CD4-positive, alpha-beta T cell (primary cell): Measurements from ENCODE around the gene SLC37A3. TPM values are rescaled to one million over a fixed set of nuclear protein-coding genes. Genes with fewer than 3 reads are reported as not detected.

ENCODE experiments used
- ATAC-seq: fragments of 200-7000 bp; cut with Tn5 transposase; one replicate; pipeline ENCODE4 v1.10.0; 2022; ENCODE audit warnings: mild to moderate bottlenecking; ENCODE audit not compliant: poor library complexity
- CTCF ChIA-PET: fragments of 350-600 bp; sonication (Branson Sonifier 250); formaldehyde crosslinking; loops from one replicate; lab custom pipeline; 2021; ENCODE audit warnings: antibody characterized with exemption, inconsistent platforms; lab: Charles Lee
- POLR2A ChIA-PET: fragments of 350-600 bp; sonication (Branson Sonifier 250); formaldehyde crosslinking; loops from one replicate; lab custom pipeline; 2021; ENCODE audit warnings: antibody characterized with exemption, inconsistent platforms; lab: Charles Lee
- DNase-seq, 14 experiments: peaks; one replicate each; pipeline ENCODE4 v3.0.0-alpha.2; 2013 to 2020; ENCODE audit warnings: mixed read lengths in 2 of 14
- H3K27ac ChIP-seq, 2 donors: one replicate each; pipeline versions ENCODE4 v1.5.1 to v1.7.0; 2013; ENCODE audit warnings: low read length in 2 of 2, low read depth in 1 of 2, mild to moderate bottlenecking in 1 of 2
- H3K27me3 ChIP-seq, 2 experiments: 1 replicate in 1 of 2; 2 replicates in 1 of 2; pipeline versions ENCODE4 v1.6.1 to v1.7.0; 2013; ENCODE audit warnings: low read length in 2 of 2, control low read depth in 1 of 2, mild to moderate bottlenecking in 1 of 2, moderate library complexity in 1 of 2; ENCODE audit not compliant: insufficient read depth in 2 of 2, control insufficient read depth in 1 of 2
- H3K36me3 ChIP-seq: one replicate; pipeline ENCODE4 v1.6.1; 2013; ENCODE audit warnings: low read length, control low read depth; ENCODE audit not compliant: insufficient read depth
- H3K4me1 ChIP-seq: one replicate; pipeline ENCODE4 v1.6.1; 2013; ENCODE audit warnings: low read length, control low read depth; ENCODE audit not compliant: insufficient read depth
- H3K4me3 ChIP-seq: one replicate; pipeline ENCODE4 v1.5.1; 2013; ENCODE audit warnings: mild to moderate bottlenecking, low read length, moderate library complexity
- H3K9me3 ChIP-seq, 2 experiments: 1 replicate in 1 of 2; 2 replicates in 1 of 2; pipeline versions ENCODE4 v1.6.1 to v1.7.0; 2013; ENCODE audit warnings: low read length in 2 of 2, mild to moderate bottlenecking in 2 of 2, control low read depth in 1 of 2, moderate library complexity in 1 of 2; ENCODE audit not compliant: control insufficient read depth in 1 of 2, insufficient read depth in 1 of 2
- H3K27ac Mint-ChIP-seq: one replicate; pipeline ENCODE4 v1.8.0; 2020; ENCODE audit warnings: mixed read lengths
- H3K27me3 Mint-ChIP-seq: one replicate; pipeline ENCODE4 v1.8.0; 2021; ENCODE audit warnings: mixed read lengths
- H3K36me3 Mint-ChIP-seq: one replicate; pipeline ENCODE4 v1.8.0; 2021; ENCODE audit warnings: low read depth, mixed read lengths
- H3K4me1 Mint-ChIP-seq: one replicate; pipeline ENCODE4 v1.8.0; 2021; ENCODE audit warnings: low read depth, mixed read lengths
- H3K4me3 Mint-ChIP-seq: one replicate; pipeline ENCODE4 v1.8.0; 2020; ENCODE audit warnings: mild to moderate bottlenecking, mixed read lengths
- H3K9me3 Mint-ChIP-seq: one replicate; pipeline ENCODE4 v1.8.0; 2020; ENCODE audit warnings: mixed read lengths
- CTCF ChIP-seq: fragments of 200-600 bp; IDR thresholded peaks from one replicate; pipeline ENCODE4 v1.8.0; 2022; ENCODE audit warnings: antibody characterized with exemption, mild to moderate bottlenecking
- intact Hi-C, 2 experiments: fragments of 100-400 bp; cut with DNase I in 1 of 2; cut with micrococcal nuclease in 1 of 2; formaldehyde crosslinking; loops; one replicate each; pipeline versions ENCODE4 v1.15.1 to v1.9.0; 2023 to 2025; cut with DNase I, micrococcal nuclease
- total RNA-seq, 174 experiments: library from RNA in 2 of 174; stranded (reverse) in 2 of 174; gene quantifications; one replicate each; pipeline ENCODE4 v1.2.3 and lab custom pipeline; 2021 to 2026

Gene SLC37A3
- total RNA-seq, 2 experiments from 2014 or later: 23.5 to 25.6 TPM

- Histone ChIP-seq H3K27me3 (no peaks in the 10 kb centered on the region), H3K36me3 (no peaks in the 10 kb centered on the region), H3K9me3 (no peaks in the 10 kb centered on the region), H3K4me3 (no peak overlapping the region), H3K4me1 (no peaks in the 10 kb centered on the region), H3K27ac (no peak overlapping the region)
- ATAC-seq: no peak
- H3K27ac Mint-ChIP-seq: no peak overlapping the region
- H3K27me3 Mint-ChIP-seq: no peaks in the 10 kb centered on the region
- no peak for DNase-seq
- H3K9me3 Mint-ChIP-seq: no peaks in the 10 kb centered on the region
- H3K4me3 Mint-ChIP-seq: no peak overlapping the region
- H3K4me1 Mint-ChIP-seq: no peaks in the 10 kb centered on the region
- no peak for TF ChIP-seq CTCF
- intact Hi-C loops: no loop called here
- ChIA-PET POLR2A (interaction anchor here (0.8 kb wide), 1 partner anchor 62 kb away, joined by 3 read pairs; no protein-coding TSS in a partner anchor), CTCF (no interaction called here)
- H3K36me3 Mint-ChIP-seq: no peaks in the 10 kb centered on the region
Observed at GRCh38 chr7:140289804-140290203, 108.5 kb downstream of the SLC37A3 start.

- ChIA-PET POLR2A (no interaction called here), CTCF (no interaction called here)
- Histone ChIP-seq H3K36me3 (no peaks in the 10 kb centered on the region), H3K4me3 (no peak overlapping the region), H3K4me1 (no peaks in the 10 kb centered on the region), H3K27ac (no peak overlapping the region), H3K9me3 (no peaks in the 10 kb centered on the region), H3K27me3 (no peaks in the 10 kb centered on the region)
- H3K36me3 Mint-ChIP-seq: no peaks in the 10 kb centered on the region
- H3K4me3 Mint-ChIP-seq: no peak overlapping the region
- H3K9me3 Mint-ChIP-seq: no peaks in the 10 kb centered on the region
- H3K27me3 Mint-ChIP-seq: no peaks in the 10 kb centered on the region
- intact Hi-C loops: no loop called here
- H3K4me1 Mint-ChIP-seq: no peaks in the 10 kb centered on the region
- no peak for TF ChIP-seq CTCF
- no peak overlapping the region for H3K27ac Mint-ChIP-seq
- no peak for DNase-seq
- ATAC-seq: no peak
Observed at GRCh38 chr7:140287988-140288387, 110.3 kb downstream of the SLC37A3 start.

GRCh38 chr7:140285938-140286337, 112.4 kb downstream of the SLC37A3 start:
- H3K36me3 ChIP-seq: no peaks in the 10 kb centered on the region

More at GRCh38 chr7:140285938-140286337, 112.4 kb downstream of the SLC37A3 start:
- TF ChIP-seq CTCF: no peak
- Mint-ChIP-seq H3K4me1 (no peaks in the 10 kb centered on the region), H3K27ac (no peak overlapping the region), H3K9me3 (no peaks in the 10 kb centered on the region), H3K36me3 (no peaks in the 10 kb centered on the region), H3K4me3 (no peak overlapping the region), H3K27me3 (no peaks in the 10 kb centered on the region)
- intact Hi-C loops: no loop called here
- ChIA-PET POLR2A (no interaction called here), CTCF (no interaction called here)
- ATAC-seq (no peak), DNase-seq (no peak)
- no peak overlapping the region for H3K27ac ChIP-seq
- H3K4me1 ChIP-seq: no peaks in the 10 kb centered on the region
- H3K27me3 ChIP-seq: no peaks in the 10 kb centered on the region
- no peak overlapping the region for H3K4me3 ChIP-seq
- no peaks in the 10 kb centered on the region for H3K9me3 ChIP-seq
